GM19023 (cell line): ENCODE results near the gene HMGCL.
"Not testable (repeated sequence)": the region's sequence is repeated elsewhere in the genome, so short reads cannot be mapped to it uniquely, and the experiment has no call there.

ENCODE experiments used
- ATAC-seq: cut with Tn5 transposase; IDR thresholded peaks from one replicate; pipeline ENCODE4 v1.9.1; 2021; ENCODE audit warnings: mild to moderate bottlenecking, moderate library complexity; ENCODE audit not compliant: unreplicated experiment

HMGCL gene

DNA sequence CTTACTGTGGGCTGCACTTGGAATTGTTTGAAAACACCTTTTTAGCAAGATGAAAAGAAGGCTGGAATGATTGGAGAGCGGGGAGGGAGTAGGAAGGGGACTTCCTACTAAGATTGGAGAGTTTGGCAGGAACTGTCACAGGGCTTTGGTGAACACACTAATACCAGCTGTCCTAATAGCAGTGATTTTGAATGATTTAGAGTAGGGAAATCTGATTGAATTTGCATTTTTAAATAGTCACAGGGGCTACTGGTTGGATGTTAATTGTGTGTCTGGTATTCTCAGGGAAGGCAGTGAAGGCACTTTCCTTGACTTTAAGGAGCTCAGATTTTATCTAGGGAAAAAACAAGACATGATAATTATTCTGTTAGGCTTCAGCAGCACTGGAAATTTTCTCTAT lies 2.5 kb upstream of the HMGCL start:
- no peak for ATAC-seq

DNA sequence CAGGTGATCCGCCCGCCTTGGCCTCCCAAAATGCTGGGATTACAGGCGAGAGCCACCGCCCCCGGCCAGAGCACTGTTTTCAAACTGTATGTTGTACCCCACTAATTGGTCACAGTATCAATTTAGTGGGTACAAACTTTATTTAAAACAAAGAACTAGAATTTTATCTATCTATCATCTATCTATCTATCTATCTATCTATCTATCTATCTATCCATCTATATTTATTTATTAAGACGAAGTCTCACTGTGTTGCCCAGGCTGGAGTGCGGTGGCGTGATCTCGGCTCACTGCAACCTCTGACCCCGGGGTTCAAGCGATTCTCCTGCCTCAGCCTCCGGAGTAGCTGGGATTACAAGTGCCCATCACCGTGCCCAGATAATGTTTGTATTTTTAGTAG lies 1.4 kb upstream of the HMGCL start:
- not testable (repeated sequence) for ATAC-seq

DNA sequence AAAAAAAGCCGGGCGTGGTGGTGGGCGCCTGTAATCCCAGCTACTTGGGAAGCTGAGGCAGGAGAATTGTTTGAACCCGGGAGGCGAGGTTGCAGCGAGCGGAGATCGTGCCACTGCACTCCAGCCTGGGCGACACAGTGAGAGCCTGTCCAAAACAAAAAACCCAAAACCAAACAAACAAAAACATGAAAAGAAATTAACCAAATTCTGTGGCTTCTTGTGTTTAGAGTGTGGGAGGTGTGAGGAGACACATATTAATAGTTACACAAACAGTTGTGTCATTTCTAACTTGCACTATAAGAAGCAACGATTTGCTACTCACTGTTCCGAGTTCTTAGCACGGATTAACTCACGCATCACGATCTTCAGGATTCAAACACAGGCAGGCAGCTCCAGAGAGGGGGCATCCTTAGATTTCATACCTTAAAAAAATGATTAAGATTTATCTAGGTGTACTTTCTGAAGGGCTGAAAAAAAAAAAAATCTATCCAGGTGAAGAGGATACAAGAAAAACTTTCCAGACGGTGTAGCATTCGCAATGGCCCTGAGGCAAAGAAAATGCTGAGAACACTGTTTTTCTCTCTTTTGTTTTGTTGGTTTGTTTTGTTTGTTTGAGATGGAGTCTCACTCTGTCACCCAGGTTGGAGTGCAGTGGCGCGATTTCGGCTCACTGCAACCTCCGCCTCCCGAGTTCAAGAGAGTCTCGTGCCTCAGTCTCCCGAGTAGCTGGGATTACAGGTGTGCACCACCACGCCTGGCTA lies 713 bp upstream of the HMGCL start:
- peak; percentile 70 for ATAC-seq

DNA sequence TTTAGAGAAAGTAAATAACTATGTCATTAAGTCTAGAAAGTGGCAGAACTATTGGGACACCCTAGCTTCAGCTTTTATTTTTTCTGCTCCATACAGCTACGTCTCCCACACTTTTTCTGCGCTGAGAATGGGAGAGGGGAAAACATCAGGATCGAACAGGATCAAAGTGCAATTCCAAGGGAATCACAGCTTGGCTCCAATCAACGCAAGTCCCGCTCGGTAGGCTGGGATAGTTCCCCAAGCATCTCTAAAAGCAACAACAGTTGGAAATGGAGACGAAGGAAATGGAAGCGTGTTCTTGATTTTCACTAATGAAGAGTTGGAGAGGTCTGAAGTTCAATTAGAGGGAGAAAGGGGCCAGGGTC lies 536 bp downstream of the HMGCL start:
- no peak for ATAC-seq

DNA sequence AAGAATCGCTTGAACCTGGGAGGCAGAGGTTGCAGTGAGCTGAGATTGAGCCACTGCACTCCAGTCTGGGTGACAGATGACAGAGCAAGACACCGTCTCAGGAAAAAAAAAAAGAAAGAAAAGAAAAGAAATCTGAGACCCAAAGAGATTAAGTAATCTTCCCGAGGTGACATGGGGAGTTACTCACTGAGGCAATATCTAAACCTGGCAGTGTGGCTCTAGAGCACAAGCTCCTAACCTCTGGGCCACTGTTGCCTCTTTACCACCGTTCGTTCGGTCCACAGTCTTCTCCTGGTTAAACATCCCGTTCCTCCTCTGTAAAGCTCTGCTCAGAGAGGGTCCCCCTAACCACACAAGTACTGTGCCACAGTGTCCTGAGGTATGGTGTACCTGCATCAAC lies 1.5 kb downstream of the HMGCL start:
- no peak for ATAC-seq

DNA sequence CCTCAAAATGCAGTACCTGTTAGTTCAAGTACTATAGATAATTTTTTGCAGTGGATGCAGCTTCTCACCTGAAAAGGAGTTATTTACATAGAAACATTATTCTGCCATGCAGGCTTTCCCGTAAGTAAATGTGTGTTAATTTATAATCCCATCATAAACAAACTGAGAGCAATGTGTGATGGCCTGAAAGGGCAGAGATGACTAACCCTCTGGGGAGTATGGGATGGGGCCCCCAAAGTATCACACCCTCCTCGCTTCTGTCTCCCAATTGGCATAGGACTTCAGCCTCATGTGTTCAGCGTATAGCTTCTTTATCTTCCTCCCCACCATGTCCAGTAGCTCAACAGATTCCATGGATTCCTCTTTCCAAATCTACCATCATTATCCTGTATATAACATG lies 7.6 kb downstream of the HMGCL start:
- ATAC-seq, result no peak

DNA sequence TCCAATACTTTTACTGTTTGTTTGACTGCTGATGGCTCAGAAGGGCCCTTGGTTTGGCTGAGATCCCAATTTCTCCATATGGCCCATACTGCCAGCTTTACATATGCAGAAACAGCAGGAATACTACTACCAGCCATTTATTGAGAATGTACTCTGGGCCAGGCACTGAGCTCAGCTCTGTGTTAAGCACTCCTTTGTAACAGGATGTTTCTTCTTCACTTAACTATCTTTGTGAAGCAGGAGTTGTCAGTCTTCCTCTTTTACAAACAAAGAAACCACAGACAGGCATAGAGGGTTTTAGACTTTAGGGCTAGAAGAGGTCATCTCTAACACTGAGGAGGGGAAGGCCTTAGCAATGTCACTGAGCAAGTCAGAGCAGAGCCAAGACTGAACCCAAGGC lies 8.3 kb downstream of the HMGCL start:
- ATAC-seq, result no peak

DNA sequence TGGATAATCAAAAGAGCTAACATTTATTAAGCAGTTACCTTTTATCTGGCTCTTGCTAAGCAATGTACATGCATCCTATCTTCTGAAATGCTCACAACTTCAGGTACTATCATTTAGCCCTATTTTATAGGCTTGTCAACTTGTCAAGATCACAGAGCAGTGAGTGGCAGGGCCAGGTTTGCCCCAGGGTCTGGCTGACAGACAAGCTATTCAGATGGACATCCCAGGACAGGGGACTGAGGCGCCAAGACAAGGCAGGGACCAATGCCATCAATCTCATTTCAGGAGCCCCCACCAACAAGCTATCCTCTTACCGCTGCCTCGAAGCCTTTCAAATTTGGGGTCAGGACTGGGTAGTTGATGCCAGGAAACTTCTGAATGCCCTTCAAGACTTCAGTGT lies 8.9 kb downstream of the HMGCL start:
- ATAC-seq, result no peak

DNA sequence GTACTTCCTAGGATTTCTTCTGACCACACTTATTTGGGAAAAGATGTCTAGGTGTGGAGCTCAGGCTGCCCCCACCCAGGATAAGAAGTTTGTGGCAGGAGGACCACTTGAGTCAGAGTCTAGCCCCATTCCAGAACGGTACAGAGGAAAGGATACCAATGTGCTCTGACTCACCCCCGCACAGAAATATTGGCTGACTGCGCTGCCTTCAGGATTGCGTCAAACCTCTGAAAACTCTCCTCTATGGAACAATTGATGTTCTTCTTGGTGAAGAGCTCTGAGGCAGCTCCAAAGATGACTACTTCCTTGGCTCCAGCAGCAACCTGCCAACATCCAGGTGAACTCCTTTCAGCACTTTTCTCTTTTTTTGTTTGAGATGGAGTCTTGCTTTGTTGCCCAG lies 11.2 kb downstream of the HMGCL start:
- ATAC-seq, result no peak

DNA sequence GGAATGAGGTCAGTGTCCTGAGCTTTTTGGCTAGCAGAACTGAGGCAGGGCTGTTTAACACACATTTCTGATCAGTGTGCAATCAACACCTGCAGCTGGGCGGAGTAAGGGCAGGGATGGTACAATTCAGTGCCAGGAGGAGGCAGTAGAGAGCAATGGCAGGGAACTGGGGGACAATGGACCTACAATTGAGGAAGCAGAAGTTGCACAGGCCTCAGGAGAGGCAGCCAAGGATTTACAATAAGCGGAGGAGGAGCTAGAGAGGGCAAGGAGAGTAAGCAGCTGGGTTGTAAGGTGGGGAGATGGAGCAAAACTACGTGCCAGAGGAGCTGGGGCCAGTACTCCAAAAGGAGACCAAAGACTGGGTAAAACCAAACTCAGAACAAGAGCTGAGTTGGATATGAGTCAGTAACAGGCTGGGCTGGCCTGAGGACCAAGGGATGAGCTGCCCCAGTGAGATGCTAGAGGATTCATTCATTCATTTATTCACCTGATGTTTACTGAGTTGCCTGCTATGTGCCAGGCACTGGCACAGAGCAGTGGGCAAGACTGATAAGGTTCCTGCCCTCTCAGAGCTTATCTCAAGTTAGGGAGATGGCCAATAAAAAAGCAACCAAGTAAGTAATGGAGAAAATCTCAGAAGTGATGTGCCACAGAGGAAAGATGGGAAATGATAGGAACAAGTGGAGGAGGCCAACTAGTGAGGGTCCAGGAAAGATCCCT lies 14.2 kb downstream of the HMGCL start:
- no peak for ATAC-seq

DNA sequence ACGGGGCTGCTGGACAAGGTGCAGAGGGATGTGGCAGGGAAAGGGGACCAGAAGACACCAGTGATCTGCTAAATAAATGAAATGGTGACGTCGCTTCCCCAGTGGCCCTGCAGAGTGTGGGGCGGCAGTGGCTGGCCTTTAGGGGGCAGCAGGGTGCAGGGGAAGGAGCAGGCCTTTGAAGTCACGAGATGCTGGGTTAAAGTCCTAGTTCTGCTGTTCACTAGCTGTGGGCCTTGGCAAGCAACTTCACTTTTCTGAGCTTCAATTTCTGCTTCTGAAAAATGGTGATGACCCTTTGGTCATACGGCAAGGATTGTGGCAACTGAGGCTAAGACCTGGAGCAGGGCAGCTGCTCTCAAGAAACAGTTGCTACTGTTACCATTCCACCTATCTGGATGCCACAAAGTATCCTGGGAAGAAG lies 15.5 kb downstream of the HMGCL start:
- no peak for ATAC-seq

DNA sequence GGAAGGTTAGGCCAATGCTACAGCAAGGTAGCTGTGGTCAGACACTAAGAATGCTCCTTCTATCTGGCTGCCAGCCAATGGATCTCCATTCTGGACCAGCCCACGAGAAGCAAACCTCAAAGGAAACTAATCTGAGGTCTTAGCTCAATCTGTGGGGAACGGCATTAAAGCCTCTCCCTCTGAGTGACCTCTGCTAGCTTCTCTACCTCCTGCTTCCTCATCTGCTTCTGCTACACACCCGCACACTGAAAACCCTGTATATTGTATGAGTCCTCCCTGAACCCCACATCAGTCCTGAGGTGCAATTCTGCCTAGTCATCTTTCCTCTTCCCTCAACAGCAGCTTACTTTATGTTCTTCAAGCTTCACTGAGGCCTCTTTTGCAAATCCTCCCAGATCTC lies 17.8 kb downstream of the HMGCL start:
- ATAC-seq, result no peak

DNA sequence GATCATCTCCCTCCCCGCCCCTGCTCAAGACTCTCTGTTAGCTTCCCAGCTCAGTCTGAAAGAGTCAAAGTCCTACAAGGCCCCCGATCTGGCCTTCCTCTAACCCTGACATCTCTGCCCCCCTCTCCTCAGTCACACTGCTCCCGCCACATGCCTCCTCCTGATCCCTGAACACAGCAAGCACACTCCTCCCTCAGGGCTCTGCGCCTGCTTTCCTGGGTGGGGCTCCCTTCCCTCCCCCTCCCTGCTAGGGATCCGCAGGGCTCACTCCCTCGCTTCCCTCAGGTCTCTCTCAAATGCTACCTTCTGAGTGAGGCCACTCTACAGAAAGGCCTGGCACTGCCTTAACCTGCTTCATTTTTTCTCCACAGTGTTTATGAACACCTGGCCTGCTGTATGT lies 18.9 kb downstream of the HMGCL start:
- ATAC-seq, result no peak

DNA sequence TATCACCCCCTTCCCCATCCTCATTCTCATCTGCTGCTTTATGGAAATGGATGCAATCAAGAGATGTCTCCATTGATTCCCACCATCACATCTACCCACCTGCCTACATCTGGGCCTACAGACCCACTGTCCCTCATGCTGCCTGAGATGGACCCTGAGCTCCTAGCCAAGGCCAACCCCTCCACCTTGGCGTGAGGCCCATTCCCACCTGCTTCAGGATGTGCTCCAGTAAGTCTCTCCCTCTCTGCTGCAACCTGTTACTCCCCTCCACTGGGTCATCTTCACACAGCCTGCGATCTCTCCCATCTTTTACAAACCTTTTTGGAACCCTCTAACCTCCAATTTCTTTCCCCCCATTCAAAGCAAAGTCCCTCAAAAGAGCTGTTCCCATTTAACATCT lies 20.2 kb downstream of the HMGCL start:
- no peak for ATAC-seq

DNA sequence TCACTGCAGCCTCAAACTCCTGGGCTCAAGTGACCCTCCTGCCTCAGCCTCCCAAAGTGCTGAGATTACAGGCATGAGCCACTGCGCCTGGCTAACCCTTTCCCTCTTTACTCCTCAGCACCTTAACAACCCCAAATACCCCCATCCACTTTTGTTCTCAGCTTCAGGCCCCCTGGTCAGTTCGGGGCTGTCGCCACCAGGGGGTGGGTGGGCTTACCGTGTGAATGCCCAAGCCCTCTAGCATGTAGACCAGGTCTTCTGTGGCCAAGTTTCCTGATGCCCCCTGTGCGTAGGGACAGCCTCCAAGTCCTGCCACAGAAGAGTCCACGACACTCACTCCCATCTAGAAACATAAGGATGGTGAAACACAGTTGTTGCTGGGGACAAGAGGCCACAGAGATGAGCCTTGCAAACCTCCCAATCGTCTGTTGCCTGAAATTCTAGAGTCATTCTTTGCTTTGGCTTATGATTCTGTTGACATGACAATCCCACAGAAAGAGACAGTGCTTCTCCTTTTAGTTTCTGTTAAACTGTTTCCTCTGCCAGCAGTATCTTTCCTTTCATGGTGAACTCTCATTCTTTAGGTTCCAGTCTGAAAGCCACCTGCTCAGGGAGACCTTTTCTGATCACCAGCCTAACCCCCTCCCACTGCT lies 20.9 kb downstream of the HMGCL start:
- ATAC-seq, result no peak

DNA sequence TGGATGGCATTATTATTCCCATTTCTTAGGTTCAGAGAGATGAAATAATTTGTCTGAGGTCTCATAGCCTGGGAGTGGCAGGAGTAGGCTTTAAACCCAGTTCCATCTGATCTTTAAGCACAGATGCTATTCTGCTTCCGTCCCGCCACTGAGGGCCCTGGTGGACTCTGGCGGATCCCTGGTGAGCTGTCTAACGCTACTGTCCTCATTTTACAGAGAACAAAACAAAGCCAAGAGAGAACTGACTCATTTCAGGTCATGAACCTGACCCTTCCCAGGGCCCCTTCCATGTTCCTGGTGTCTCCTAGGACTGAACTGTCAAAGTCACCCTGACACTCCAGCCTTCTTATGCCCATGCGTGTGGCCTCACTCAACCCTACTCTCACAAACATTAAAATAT lies 21.6 kb downstream of the HMGCL start:
- no peak for ATAC-seq

DNA sequence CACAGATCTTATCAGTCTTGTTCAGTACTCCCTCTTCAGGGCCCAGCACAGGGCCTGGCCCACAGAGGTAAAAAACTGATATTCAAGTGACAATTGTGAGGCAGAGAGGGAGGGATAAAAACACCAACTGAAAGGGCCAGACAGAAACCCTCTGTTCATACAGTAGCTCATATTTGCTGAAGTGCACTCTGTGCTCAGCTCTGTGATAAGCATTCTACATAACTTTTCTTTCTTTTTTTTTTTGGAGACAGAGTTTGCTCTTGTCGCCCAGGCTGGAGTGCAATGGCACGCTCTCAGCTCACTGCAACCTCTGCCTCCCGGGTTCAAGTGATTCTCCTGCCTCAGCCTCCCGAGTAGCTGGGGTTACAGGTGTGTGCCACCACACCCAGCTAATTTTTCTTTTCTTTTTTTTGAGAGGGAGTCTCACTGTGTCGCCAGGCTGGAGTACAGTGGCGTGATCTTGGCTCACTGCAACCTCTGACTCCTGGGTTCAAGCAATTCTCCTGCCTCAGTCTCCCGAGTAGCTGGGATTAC lies 22.4 kb downstream of the HMGCL start:
- not testable (repeated sequence) for ATAC-seq

DNA sequence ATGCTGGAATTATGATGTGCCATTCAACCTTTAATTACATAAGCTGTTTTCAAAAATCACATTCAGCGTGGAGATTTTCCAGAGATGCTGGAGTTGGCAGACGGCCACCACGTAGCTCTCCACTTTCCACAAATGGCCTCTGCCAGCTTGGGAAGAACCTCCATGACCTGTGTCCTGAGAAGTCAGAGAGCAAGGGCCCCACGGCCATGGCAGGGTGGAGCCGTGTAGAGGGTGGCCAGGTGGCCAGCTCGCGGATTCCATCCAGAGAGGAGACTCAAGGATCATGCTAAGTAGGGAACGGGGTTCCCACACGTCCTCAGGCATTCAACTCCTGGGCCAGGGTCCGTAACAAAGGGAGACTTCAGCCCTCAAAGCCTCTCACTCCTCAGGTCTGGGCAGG lies 23.4 kb downstream of the HMGCL start:
- no peak for ATAC-seq

DNA sequence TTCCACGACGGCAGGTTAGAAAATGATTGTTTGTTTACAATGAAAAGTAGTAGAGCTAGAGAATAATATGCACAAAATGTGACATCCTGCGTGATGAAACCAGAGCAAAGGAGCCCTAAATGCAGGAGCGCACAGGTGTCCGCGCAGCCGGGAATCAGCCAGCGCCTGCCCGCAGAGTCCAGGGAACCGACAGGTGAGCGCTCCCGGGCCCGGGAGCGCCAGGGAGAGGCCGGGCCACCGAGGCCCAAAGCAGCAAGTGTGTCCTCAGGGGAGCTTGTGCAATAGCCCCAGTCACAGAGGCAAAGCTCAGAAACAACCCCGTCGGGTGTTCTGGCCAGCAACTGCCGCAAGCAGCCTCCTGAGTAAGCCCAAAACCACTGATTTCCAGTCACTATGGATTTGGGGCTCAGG lies 23.9 kb downstream of the HMGCL start:
- ATAC-seq, result no peak

DNA sequence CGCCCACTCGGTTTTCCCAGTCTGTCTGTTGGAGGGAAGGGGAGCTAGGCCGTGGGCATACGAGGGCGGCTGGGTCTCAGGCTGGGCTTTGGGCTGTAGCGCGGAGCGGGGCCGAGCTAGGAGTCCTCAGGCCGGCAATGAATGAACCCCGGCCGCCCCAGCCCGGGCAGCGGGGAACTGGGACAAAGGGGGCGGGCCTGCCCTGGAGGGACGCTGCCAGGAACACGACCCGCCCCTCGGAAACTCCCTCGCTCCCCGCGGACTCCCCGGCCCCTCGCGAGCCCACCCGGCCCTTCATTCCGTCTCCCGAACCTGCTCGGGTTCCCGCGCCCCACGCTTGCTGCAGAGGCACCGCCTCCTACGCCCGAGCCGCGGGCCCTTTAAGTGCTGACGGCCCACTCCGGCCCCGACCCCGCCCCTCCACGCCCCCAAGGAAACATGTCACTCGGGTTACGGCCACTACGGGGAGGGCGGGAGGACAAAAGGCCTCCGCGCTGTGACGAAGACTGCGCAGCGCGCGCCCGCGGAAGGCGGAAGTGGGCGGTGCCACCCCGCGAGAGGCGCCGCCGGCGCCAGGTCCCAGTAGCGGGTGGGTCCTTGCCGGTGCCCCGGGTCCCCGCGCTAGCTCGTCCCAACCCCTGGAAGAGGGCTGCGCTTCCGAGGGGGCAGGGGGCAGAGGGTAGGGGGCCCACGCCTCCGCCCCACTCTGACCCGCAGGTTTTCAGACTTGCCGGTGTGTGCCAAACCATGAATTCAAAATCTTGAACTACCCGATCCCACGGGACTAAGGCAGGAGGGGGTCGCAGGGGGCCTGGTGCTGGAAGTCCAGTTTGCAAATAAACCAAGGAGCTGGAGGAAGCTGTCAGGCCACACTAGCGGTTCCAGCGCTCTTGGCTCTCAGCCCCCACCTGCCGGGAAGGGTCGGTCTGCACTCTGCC lies 24.6 kb downstream of the HMGCL start, which contains the start of gene GALE:
Gene GALE, minus strand, starts transcription at position 355 of the 938 bp plus-strand sequence. CDS start 1,747 bp downstream, outside the sequence.
- peak; percentile 81 for ATAC-seq
